Caco-2 (cell line): ENCODE data around the gene SCAF8. TPM values are rescaled to one million over a fixed set of nuclear protein-coding genes. Genes with fewer than 3 reads are reported as not detected.
A peak's percentile ranks its signal among the peaks of the same experiment; 100 is the strongest.

Source experiments
- BruUV-seq: library from RNA; stranded (reverse); fragments of 400-500 nt; replicated peaks from 2 replicates; lab custom pipeline; 2021; lab: Mats Ljungman, UMichigan
- CTCF ChIA-PET: fragments of 300-600 bp; sonication (Branson Sonifier 250); formaldehyde crosslinking; loops from one replicate; lab custom pipeline; 2022; ENCODE audit warnings: antibody characterized with exemption; lab: Charles Lee
- POLR2A ChIA-PET: fragments of 300-600 bp; sonication (Branson Sonifier 250); formaldehyde crosslinking; loops from one replicate; lab custom pipeline; 2022; ENCODE audit warnings: antibody characterized with exemption; lab: Charles Lee
- DNase-seq, 2 experiments: peaks; one replicate each; pipeline versions ENCODE4 v3.0.0 to v3.0.0-alpha.2; 2020 to 2022
- H3K27me3 ChIP-seq: replicated peaks from 2 replicates; pipeline ENCODE4 v1.6.0; 2011; ENCODE audit warnings: low read length; ENCODE audit not compliant: control insufficient read depth, insufficient read depth
- H3K36me3 ChIP-seq: 2 replicates; pipeline ENCODE4 v1.5.1; 2011; ENCODE audit warnings: low read length; ENCODE audit not compliant: control insufficient read depth, insufficient read depth
- H3K4me1 ChIP-seq: fragments of 250-450 bp; sonication (Bioruptor Pico); 2 replicates; pipeline ENCODE4 v1.5.1; 2020; ENCODE audit warnings: mild to moderate bottlenecking
- H3K4me3 ChIP-seq: 2 replicates; pipeline ENCODE4 v1.5.1; 2011; ENCODE audit warnings: low read depth, mild to moderate bottlenecking, control low read depth, low read length
- H3K9me3 ChIP-seq: fragments of 250-450 bp; sonication (Bioruptor Pico); 2 replicates; pipeline ENCODE4 v1.5.1; 2020; ENCODE audit warnings: mild to moderate bottlenecking, moderate library complexity
- H3K27ac Mint-ChIP-seq: one replicate; pipeline ENCODE4 v1.8.0; 2022; ENCODE audit warnings: mixed read lengths; ENCODE audit not compliant: unreplicated experiment
- H3K27me3 Mint-ChIP-seq: one replicate; pipeline ENCODE4 v1.8.0; 2022; ENCODE audit warnings: mixed read lengths; ENCODE audit not compliant: insufficient read depth, unreplicated experiment
- H3K36me3 Mint-ChIP-seq: one replicate; pipeline ENCODE4 v1.8.0; 2022; ENCODE audit warnings: mild to moderate bottlenecking, mixed read lengths; ENCODE audit not compliant: insufficient read depth, unreplicated experiment
- H3K4me1 Mint-ChIP-seq: one replicate; pipeline ENCODE4 v1.8.0; 2022; ENCODE audit warnings: low read depth, mixed read lengths; ENCODE audit not compliant: unreplicated experiment
- H3K4me3 Mint-ChIP-seq: one replicate; pipeline ENCODE4 v1.8.0; 2022; ENCODE audit warnings: mild to moderate bottlenecking, moderate library complexity, mixed read lengths; ENCODE audit not compliant: unreplicated experiment
- H3K9me3 Mint-ChIP-seq: one replicate; pipeline ENCODE4 v1.8.0; 2022; ENCODE audit warnings: mixed read lengths; ENCODE audit not compliant: unreplicated experiment
- intact Hi-C: fragments of 100-400 bp; cut with micrococcal nuclease; formaldehyde crosslinking; loops from one replicate; pipeline ENCODE4 v1.10.0; 2022; ENCODE audit not compliant: unreplicated experiment
- total RNA-seq: library from RNA; stranded (reverse); gene quantifications from 2 replicates; pipeline ENCODE4 v1.2.3, GENCODE V29; 2022
- TF ChIP-seq, protein P1 (sequence below), 2 experiments: fragments of 200-600 bp in 1 of 2; IDR thresholded peaks; 1 replicate in 1 of 2; 2 replicates in 1 of 2; pipeline versions ENCODE4 v1.5.1 to v1.8.0; 2011 to 2022; ENCODE audit warnings: antibody characterized with exemption in 1 of 2, control low read depth in 1 of 2, inconsistent platforms in 1 of 2, low read depth in 1 of 2, low read length in 1 of 2, mild to moderate bottlenecking in 1 of 2, moderate library complexity in 1 of 2; ENCODE audit not compliant: insufficient read depth in 1 of 2, severe bottlenecking in 1 of 2, unreplicated experiment in 1 of 2

Gene SCAF8
- total RNA-seq, 1 experiment from 2014 or later: 45.2 TPM

DNA sequence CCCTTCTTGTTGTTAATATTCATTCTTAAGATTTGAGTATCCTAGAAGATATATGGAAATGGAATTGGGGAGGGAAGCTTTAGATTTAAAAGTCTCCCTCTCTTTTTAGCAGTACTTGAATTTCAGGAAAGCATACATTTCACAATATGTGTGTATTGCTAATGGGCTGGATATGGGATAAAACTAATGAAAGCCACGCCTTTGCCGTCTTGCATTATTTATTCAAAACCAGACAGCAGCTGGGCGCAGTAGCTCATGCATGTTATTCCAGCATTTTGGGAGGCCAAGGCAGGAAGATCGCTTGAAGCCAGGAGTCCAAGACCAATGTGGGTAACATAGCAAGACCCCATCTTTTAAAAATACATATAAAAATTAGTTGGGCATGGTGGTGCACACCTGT is 140.3 kb downstream of the SCAF8 start:
- peaks cover 12% of the 10 kb centered on the region for H3K36me3 Mint-ChIP-seq
- ChIA-PET POLR2A (no interaction called here), CTCF (interaction anchor here (1.0 kb wide), 1 partner anchor 10 kb away, joined by 3 read pairs; no protein-coding TSS in a partner anchor)
- H3K36me3 ChIP-seq: no peaks in the 10 kb centered on the region
- H3K4me3 Mint-ChIP-seq: no peak overlapping the region
- H3K27me3 ChIP-seq: no peaks in the 10 kb centered on the region
- peaks cover 13% of the 10 kb centered on the region for H3K4me1 Mint-ChIP-seq
- intact Hi-C loops: no loop called here
- no peak overlapping the region for H3K27ac Mint-ChIP-seq
- no peaks in the 10 kb centered on the region for H3K9me3 Mint-ChIP-seq
- H3K4me3 ChIP-seq: no peak overlapping the region
- H3K9me3 ChIP-seq: no peaks in the 10 kb centered on the region
- BruUV-seq: no TSS peak
- no peak for DNase-seq
- no peaks in the 10 kb centered on the region for H3K27me3 Mint-ChIP-seq
- TF ChIP-seq, protein P1, sequence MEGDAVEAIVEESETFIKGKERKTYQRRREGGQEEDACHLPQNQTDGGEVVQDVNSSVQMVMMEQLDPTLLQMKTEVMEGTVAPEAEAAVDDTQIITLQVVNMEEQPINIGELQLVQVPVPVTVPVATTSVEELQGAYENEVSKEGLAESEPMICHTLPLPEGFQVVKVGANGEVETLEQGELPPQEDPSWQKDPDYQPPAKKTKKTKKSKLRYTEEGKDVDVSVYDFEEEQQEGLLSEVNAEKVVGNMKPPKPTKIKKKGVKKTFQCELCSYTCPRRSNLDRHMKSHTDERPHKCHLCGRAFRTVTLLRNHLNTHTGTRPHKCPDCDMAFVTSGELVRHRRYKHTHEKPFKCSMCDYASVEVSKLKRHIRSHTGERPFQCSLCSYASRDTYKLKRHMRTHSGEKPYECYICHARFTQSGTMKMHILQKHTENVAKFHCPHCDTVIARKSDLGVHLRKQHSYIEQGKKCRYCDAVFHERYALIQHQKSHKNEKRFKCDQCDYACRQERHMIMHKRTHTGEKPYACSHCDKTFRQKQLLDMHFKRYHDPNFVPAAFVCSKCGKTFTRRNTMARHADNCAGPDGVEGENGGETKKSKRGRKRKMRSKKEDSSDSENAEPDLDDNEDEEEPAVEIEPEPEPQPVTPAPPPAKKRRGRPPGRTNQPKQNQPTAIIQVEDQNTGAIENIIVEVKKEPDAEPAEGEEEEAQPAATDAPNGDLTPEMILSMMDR (IDR thresholded peaks at IDR 0.05; ENCODE audit: insufficient read depth in 1 of 2, low read depth in 1 of 2, low read length in 1 of 2, severe bottlenecking in 1 of 2, unreplicated experiment in 1 of 2): no peak
- H3K4me1 ChIP-seq: no peaks in the 10 kb centered on the region

DNA sequence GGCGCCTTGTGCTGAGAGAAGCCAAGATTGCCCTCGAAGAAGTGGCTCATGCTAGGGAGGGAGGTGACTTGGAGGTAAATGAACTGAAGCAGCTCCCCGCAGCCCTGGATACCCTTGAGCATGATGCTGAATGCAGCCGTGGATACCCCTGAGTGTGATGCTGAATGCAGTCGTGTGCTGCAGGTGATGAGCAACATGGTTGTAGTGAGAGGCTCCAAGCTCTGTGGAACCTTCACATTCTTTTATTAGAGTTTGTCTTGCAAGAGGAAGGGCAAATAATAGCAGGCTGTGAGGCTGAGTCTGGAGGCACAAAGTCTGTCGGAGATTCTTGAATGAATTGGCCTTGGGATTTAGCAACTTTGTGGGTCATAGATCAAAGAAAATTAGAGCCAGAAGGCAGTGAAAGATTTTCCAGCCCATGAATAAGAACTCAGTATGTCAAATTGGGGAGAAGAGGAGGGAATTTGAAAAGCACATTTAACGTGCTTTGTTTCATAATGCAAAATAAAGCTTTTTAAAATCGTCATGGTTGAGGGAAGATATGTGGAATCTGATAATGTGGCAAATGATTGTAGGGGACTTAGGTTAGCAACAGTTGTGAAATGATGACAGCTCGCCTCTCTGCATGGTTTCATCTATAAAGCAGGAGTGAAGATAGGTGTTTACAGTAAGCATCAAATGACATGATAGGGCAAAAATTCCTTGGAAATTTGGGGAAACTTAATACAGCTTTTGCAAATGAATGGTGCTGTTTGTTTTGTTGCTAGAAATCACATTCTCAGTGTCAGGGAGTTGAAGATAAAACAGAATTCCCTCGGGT is 141.8 kb downstream of the SCAF8 start:
- H3K36me3 Mint-ChIP-seq: peaks cover 12% of the 10 kb centered on the region
- no peaks in the 10 kb centered on the region for H3K9me3 Mint-ChIP-seq
- Histone ChIP-seq H3K4me3 (no peak overlapping the region), H3K9me3 (no peaks in the 10 kb centered on the region), H3K36me3 (no peaks in the 10 kb centered on the region), H3K27me3 (no peaks in the 10 kb centered on the region), H3K4me1 (no peaks in the 10 kb centered on the region)
- H3K27me3 Mint-ChIP-seq: no peaks in the 10 kb centered on the region
- no TSS peak for BruUV-seq
- peaks cover 13% of the 10 kb centered on the region for H3K4me1 Mint-ChIP-seq
- ChIA-PET POLR2A (no interaction called here), CTCF (no interaction called here)
- no peak overlapping the region for H3K4me3 Mint-ChIP-seq
- H3K27ac Mint-ChIP-seq: peak overlapping the region; percentile 29
- DNase-seq: no peak
- TF ChIP-seq, protein P1 (IDR thresholded peaks at IDR 0.05; ENCODE audit: insufficient read depth in 1 of 2, low read depth in 1 of 2, low read length in 1 of 2, severe bottlenecking in 1 of 2, unreplicated experiment in 1 of 2): no peak
- intact Hi-C loops: no loop called here

GRCh38 chr6:154876486-154877280 is 143.5 kb downstream of the SCAF8 start:
- H3K4me3 Mint-ChIP-seq: no peak overlapping the region
- Histone ChIP-seq H3K4me3 (no peak overlapping the region), H3K36me3 (no peaks in the 10 kb centered on the region), H3K27me3 (no peaks in the 10 kb centered on the region), H3K4me1 (no peaks in the 10 kb centered on the region), H3K9me3 (no peaks in the 10 kb centered on the region)
- H3K9me3 Mint-ChIP-seq: no peaks in the 10 kb centered on the region
- DNase-seq: no peak
- peaks cover 13% of the 10 kb centered on the region for H3K4me1 Mint-ChIP-seq
- TF ChIP-seq, protein P1 (IDR thresholded peaks at IDR 0.05; ENCODE audit: insufficient read depth in 1 of 2, low read depth in 1 of 2, low read length in 1 of 2, severe bottlenecking in 1 of 2, unreplicated experiment in 1 of 2): no peak
- no peaks in the 10 kb centered on the region for H3K27me3 Mint-ChIP-seq
- no peak overlapping the region for H3K27ac Mint-ChIP-seq
- H3K36me3 Mint-ChIP-seq: peaks cover 12% of the 10 kb centered on the region
- POLR2A ChIA-PET: no interaction called here
- BruUV-seq: no TSS peak
- intact Hi-C loops: no loop called here
- CTCF ChIA-PET: no interaction called here
